Esophagus squamous epithelium (tissue), 4 donors: ENCODE results near the gene FTSJ1.

ENCODE experiments used
- CTCF ChIP-seq, 6 experiments: fragments of 450-650 bp in 4 of 6; fragments of 200-600 bp in 2 of 6; sonication (generic) in 2 of 6; IDR thresholded peaks; one replicate each; pipeline ENCODE4 v1.5.1; 2016 to 2019; ENCODE audit warnings: antibody characterized with exemption in 6 of 6, mild to moderate bottlenecking in 4 of 6, moderate library complexity in 4 of 6
- POLR2A ChIP-seq, 4 donors: fragments of 450-650 bp; IDR thresholded peaks; one replicate each; pipeline ENCODE4 v1.6.1; 2017; ENCODE audit warnings: antibody characterized with exemption in 4 of 4, mild to moderate bottlenecking in 4 of 4, moderate library complexity in 3 of 4

GRCh38 chrX:48461830-48462229 is 14.2 kb upstream of the FTSJ1 start:
- no peak for TF ChIP-seq CTCF (IDR thresholded peaks at IDR 0.05)
- no peak for TF ChIP-seq POLR2A (IDR thresholded peaks at IDR 0.05)
